Muscle layer of duodenum (tissue), 2 donors: ENCODE data around the gene OR5A2.
"Not testable (repeated sequence)": the region's sequence is repeated elsewhere in the genome, so short reads cannot be mapped to it uniquely, and the experiment has no call there.

Experiments used
- H3K27ac ChIP-seq: one replicate; pipeline ENCODE4 v1.7.0; 2013; ENCODE audit warnings: mild to moderate bottlenecking, low read length
- H3K27me3 ChIP-seq: one replicate; pipeline ENCODE4 v1.7.0; 2013; ENCODE audit warnings: low read depth, mild to moderate bottlenecking, control low read depth, low read length
- H3K36me3 ChIP-seq, 2 donors: one replicate each; pipeline ENCODE4 v1.7.0; 2013; ENCODE audit warnings: low read length in 2 of 2, control low read depth in 1 of 2, mild to moderate bottlenecking in 1 of 2; ENCODE audit not compliant: insufficient read depth in 2 of 2, control insufficient read depth in 1 of 2
- H3K4me1 ChIP-seq, 2 donors: one replicate each; pipeline ENCODE4 v1.7.0; 2013; ENCODE audit warnings: low read length in 2 of 2, mild to moderate bottlenecking in 2 of 2, control low read depth in 1 of 2, moderate library complexity in 1 of 2; ENCODE audit not compliant: insufficient read depth in 2 of 2, control insufficient read depth in 1 of 2
- H3K4me3 ChIP-seq, 2 donors: one replicate each; pipeline ENCODE4 v1.7.0; 2013; ENCODE audit warnings: low read length in 2 of 2, low read depth in 1 of 2, mild to moderate bottlenecking in 1 of 2
- H3K9me3 ChIP-seq, 2 donors: one replicate each; pipeline ENCODE4 v1.7.0; 2013; ENCODE audit warnings: low read length in 2 of 2, control low read depth in 1 of 2, mild to moderate bottlenecking in 1 of 2; ENCODE audit not compliant: control insufficient read depth in 1 of 2
- donor health status: healthy.

OR5A2 gene

DNA sequence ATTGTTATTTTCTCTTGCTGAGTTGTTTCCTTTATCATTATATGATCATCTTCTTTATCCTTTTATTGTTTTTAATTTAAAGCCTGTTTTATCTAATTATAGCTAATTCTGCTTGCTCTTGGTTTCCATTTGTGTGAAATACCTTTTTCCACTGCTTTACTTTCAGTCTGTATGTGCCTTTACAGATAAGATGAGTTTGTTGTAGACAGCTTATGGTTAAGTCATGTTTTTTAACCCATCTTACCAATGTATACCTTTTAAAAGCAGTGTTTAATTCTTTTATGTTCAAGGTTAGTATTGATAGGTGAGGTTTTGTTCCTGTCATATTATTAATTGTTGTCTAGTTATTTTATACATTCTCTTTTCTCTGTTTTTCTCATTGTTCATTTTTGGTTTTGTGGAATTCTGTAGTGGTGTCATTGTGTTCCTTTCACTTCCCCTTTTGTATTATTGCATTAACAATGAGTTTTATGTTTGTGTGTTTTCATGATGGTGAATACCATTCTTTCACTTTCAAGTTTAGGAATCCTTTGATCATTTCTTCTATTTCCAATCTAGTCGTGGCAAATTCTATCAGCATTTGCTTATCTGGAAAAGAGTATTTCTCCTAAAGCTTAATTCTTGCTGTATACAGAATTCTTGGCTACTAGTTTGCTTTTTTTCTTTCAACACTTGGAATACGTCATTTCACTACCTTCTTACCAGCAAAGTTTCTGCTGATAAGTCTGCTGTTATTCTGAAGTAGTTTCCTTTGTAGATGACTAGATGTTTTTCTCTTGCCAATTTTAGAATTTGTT is 45.8 kb downstream of the OR5A2 start:
- Histone ChIP-seq H3K27ac (no peak overlapping the region), H3K36me3 (no peaks in the 10 kb centered on the region), H3K4me1 (no peaks in the 10 kb centered on the region), H3K4me3 (no peak overlapping the region), H3K9me3 (peaks cover 0 to 8% of the 10 kb centered on the region in 2 donors), H3K27me3 (no peaks in the 10 kb centered on the region)

DNA sequence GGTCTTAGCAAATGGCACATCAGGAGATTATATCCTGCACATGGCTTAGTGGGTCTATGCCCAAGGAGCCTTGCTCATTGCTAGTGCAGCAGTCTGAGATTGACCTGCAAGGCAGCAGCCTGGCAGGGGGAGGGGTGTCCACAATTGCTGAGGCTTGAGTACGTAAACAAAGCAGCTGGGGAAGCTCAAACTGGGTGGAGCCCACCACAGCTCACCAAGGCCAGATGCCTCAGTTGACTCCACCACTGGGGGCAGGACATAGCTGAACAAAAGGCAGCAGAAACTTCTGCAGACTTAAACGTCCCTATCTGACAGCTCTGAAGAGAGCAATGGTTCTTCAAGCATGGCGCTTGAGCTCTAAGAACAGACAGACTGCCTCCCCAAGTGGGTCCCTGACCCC is 53.9 kb downstream of the OR5A2 start:
- H3K9me3 ChIP-seq: peaks cover 0 to 19% of the 10 kb centered on the region in 2 donors
- not testable (repeated sequence) for H3K4me1 ChIP-seq, H3K27ac ChIP-seq, H3K4me3 ChIP-seq, H3K36me3 ChIP-seq, H3K27me3 ChIP-seq

GRCh38 chr11:59368238-59369022 is 57.8 kb downstream of the OR5A2 start:
- no peaks in the 10 kb centered on the region for H3K4me1 ChIP-seq
- H3K27ac ChIP-seq: no peak overlapping the region
- peaks cover 0 to 19% of the 10 kb centered on the region in 2 donors for H3K9me3 ChIP-seq
- no peaks in the 10 kb centered on the region for H3K27me3 ChIP-seq
- no peaks in the 10 kb centered on the region for H3K36me3 ChIP-seq
- no peak overlapping the region for H3K4me3 ChIP-seq
